ENCODE measurements around the gene CENPK.
"Not testable (repeated sequence)": the region's sequence is repeated elsewhere in the genome, so short reads cannot be mapped to it uniquely, and the experiment has no call there.

The CENPK gene, protein sequence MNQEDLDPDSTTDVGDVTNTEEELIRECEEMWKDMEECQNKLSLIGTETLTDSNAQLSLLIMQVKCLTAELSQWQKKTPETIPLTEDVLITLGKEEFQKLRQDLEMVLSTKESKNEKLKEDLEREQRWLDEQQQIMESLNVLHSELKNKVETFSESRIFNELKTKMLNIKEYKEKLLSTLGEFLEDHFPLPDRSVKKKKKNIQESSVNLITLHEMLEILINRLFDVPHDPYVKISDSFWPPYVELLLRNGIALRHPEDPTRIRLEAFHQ

DNA sequence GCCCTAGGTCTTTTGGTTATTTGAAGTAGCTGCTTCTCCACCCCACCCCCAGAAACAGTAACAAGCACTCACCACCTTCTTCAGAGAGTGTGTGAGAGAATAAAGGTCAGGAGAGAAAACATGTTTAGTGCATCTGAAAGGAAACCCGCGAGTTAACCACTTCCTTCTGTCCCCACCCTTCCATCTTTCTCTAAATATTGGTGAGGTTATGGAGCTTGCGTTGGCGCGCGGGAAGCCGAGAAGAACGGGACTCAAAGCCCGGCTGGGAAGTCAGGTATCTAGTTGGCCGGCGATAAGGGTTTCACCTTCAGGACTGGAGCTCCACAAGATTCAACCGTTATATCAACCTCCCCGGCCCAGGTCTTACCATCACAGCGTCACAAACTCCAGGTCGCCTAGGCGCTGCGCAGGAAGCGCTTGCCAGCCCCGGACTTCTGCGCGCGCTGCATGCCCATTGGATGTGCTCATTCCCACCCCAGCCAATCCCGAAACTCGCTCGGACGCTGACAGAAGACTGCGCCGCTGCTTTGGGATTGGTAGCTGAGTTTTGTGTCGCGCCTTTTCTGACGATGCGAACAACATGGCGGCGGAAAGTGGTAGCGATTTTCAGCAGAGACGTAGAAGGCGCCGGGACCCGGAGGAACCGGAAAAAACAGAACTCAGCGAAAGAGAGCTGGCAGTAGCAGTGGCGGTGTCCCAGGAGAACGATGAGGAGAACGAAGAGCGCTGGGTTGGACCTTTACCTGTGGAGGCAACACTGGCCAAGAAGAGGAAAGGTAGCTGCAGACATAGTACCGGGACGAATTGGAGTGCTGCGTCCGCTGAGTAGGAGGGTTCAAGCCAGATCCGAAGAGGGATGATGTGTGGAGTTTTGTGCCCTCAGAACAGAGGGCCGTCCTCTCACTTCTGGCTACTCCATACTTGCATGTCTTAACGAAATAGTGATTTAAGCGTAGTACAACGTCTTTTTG is at the start of gene CENPK, which contains the start of gene PPWD1:
TSS of gene CENPK (minus strand) at position 438 of the 971 bp plus-strand sequence. CDS start 8,261 bp downstream, outside the sequence.
TSS of gene PPWD1 (plus strand) at position 566 of the 971 bp plus-strand sequence. CDS start at position 581, 15 bp downstream.
- peak within 1 kb of the TSS; percentile 78 for H3K27ac ChIP-seq (ENCODE audit: low read depth, low read length)
- H3K27me3 ChIP-seq (ENCODE audit: insufficient read depth, low read length), result no peaks in the 10 kb centered on the region
- H2AFZ ChIP-seq (ENCODE audit: low read length, unreplicated experiment), result peak within 1 kb of the TSS; percentile 79
- peaks cover 74% of the 10 kb centered on the region for H3K79me2 ChIP-seq (ENCODE audit: control insufficient read depth, insufficient read depth, low read length, unreplicated experiment)
- peak within 1 kb of the TSS; percentile 89 for H3K4me3 ChIP-seq (ENCODE audit: low read depth, low read length)
- peaks cover 6% of the 10 kb centered on the region for H3K36me3 ChIP-seq (ENCODE audit: insufficient read depth, low read length)
- H3K4me1 ChIP-seq (ENCODE audit: control insufficient read depth, insufficient read depth, low read length, unreplicated experiment), result peaks cover 18% of the 10 kb centered on the region

DNA sequence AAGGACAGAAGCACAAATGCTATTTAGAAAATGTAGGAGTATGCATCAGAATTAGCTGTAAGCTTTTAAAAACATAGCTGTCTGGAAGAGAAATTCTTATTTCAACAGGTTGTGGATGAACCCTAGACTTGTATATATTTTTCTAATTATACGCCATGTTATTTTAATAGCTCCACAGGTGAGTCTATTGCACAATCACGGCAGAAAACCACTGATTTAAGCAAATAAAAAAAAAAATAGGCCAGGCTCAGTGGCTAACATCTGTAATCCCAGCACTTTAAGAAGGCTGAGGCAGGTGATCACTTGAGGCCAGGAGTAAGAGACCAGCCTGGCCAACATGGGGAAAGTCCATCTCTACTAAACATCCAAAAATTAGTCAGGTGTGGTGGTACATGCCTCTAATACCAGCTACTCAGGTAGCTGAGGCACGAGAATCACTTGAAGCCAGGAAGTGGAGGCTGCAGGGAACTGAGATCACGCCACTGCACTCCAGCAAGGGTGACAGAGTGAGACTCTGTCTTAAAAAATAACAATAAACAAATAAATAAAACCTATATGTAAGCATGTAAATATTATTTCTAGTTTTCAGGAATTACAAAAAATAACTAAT is 49.4 kb upstream of the CENPK start:
- Histone ChIP-seq H3K79me2 (ENCODE audit: control insufficient read depth, insufficient read depth, low read length, unreplicated experiment) (no peaks in the 10 kb centered on the region), H3K27ac (ENCODE audit: low read depth, low read length) (no peak overlapping the region), H3K4me1 (ENCODE audit: control insufficient read depth, insufficient read depth, low read length, unreplicated experiment) (no peaks in the 10 kb centered on the region), H2AFZ (ENCODE audit: low read length, unreplicated experiment) (no peak overlapping the region), H3K36me3 (ENCODE audit: insufficient read depth, low read length) (peaks cover 35% of the 10 kb centered on the region), H3K4me3 (ENCODE audit: low read depth, low read length) (no peak overlapping the region), H3K27me3 (ENCODE audit: insufficient read depth, low read length) (no peaks in the 10 kb centered on the region)

DNA sequence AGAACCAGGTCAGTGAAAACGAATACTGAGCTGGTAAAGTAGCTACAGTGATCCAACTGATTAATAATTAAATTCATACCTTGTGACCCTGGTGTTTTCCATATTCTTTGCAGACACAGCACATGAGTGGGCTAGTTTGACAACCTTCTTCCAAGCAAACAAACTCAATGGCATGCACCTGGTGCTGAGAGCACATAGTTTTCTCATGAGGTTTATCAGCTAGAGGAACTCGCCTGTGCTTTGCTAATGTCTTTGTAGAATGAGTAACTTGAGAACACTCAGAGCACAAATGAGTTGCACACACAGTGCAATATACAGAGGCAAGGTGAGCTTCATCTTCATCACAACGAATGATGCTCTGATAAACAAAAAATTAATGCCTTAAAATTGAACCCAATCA is 48.6 kb upstream of the CENPK start:
- no peaks in the 10 kb centered on the region for H3K27me3 ChIP-seq (ENCODE audit: insufficient read depth, low read length)
- H3K4me1 ChIP-seq (ENCODE audit: control insufficient read depth, insufficient read depth, low read length, unreplicated experiment), result no peaks in the 10 kb centered on the region
- H3K27ac ChIP-seq (ENCODE audit: low read depth, low read length), result no peak overlapping the region
- H2AFZ ChIP-seq (ENCODE audit: low read length, unreplicated experiment), result no peak overlapping the region
- H3K4me3 ChIP-seq (ENCODE audit: low read depth, low read length), result no peak overlapping the region
- no peaks in the 10 kb centered on the region for H3K79me2 ChIP-seq (ENCODE audit: control insufficient read depth, insufficient read depth, low read length, unreplicated experiment)
- peaks cover 44% of the 10 kb centered on the region for H3K36me3 ChIP-seq (ENCODE audit: insufficient read depth, low read length)

DNA sequence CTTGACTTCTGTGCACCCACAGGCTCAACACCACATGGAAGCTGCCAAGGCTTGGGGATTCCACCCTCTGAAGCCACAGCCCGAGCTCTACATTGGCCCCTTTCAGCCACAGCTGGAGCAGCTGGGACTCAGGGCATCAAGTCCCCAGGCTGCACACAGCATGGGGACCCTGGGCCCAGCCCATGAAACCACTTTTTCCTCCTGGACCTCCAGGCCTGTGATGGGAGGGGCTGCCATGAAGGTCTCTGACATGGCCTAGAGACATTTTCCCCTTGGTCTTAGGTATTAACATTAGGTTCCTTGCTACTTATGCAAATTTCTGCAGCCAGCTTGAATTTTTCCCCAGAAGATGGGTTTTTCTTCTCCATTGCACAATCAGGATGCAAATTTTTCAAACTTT is 38.8 kb upstream of the CENPK start:
- not testable (repeated sequence) for H3K4me3 ChIP-seq (ENCODE audit: low read depth, low read length); H2AFZ ChIP-seq (ENCODE audit: low read length, unreplicated experiment); H3K4me1 ChIP-seq (ENCODE audit: control insufficient read depth, insufficient read depth, low read length, unreplicated experiment); H3K27ac ChIP-seq (ENCODE audit: low read depth, low read length); H3K27me3 ChIP-seq (ENCODE audit: insufficient read depth, low read length); H3K79me2 ChIP-seq (ENCODE audit: control insufficient read depth, insufficient read depth, low read length, unreplicated experiment)
- H3K36me3 ChIP-seq (ENCODE audit: insufficient read depth, low read length), result peaks cover 74% of the 10 kb centered on the region

DNA sequence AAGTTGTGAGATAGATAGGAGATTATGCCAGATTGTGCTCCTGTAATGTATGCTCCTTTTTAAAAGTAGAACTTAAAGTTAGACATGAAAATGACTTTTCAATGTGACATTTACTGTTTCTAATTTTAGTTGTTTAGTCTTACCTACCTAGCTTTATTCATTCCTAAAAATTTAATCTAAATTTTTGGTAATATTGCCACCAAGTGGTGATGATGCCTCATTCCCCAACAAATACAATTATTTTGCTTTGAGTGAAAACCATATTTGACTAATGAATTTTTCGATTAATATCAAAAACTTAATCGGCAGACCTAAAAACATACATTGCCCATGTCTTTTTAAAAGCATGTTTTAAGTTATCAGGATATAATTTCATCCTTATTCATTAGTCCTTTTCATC is 25.7 kb upstream of the CENPK start:
- Histone ChIP-seq H3K4me1 (ENCODE audit: control insufficient read depth, insufficient read depth, low read length, unreplicated experiment) (peaks cover 4% of the 10 kb centered on the region), H3K27me3 (ENCODE audit: insufficient read depth, low read length) (no peaks in the 10 kb centered on the region), H3K4me3 (ENCODE audit: low read depth, low read length) (no peak overlapping the region), H3K27ac (ENCODE audit: low read depth, low read length) (no peak overlapping the region), H3K79me2 (ENCODE audit: control insufficient read depth, insufficient read depth, low read length, unreplicated experiment) (no peaks in the 10 kb centered on the region), H3K36me3 (ENCODE audit: insufficient read depth, low read length) (peaks cover 42% of the 10 kb centered on the region), H2AFZ (ENCODE audit: low read length, unreplicated experiment) (no peak overlapping the region)

DNA sequence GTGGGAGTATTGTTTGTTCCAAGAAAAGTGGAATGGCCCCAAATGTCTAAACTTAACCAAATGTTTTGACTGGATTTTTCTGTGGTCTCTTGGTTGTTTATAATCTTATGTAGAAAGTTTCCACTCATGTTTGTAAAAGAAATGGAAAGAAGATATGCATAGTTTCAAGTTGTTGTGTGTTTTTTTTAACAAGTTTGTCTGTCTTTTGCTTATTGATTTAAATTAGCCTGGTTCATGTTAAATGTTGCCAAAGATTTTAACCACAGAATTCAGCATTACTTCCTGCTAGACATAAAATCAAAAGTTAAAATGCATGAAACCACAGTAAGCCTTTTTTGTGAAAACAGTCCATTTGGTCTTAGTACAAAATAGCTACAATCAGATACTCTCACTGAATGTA is 14.2 kb upstream of the CENPK start:
- H3K27me3 ChIP-seq (ENCODE audit: insufficient read depth, low read length), result no peaks in the 10 kb centered on the region
- H3K79me2 ChIP-seq (ENCODE audit: control insufficient read depth, insufficient read depth, low read length, unreplicated experiment), result peaks cover 5% of the 10 kb centered on the region
- no peaks in the 10 kb centered on the region for H3K4me1 ChIP-seq (ENCODE audit: control insufficient read depth, insufficient read depth, low read length, unreplicated experiment)
- no peak overlapping the region for H3K4me3 ChIP-seq (ENCODE audit: low read depth, low read length)
- H3K27ac ChIP-seq (ENCODE audit: low read depth, low read length), result no peak overlapping the region
- H3K36me3 ChIP-seq (ENCODE audit: insufficient read depth, low read length), result peaks cover 26% of the 10 kb centered on the region
- H2AFZ ChIP-seq (ENCODE audit: low read length, unreplicated experiment), result no peak overlapping the region

DNA sequence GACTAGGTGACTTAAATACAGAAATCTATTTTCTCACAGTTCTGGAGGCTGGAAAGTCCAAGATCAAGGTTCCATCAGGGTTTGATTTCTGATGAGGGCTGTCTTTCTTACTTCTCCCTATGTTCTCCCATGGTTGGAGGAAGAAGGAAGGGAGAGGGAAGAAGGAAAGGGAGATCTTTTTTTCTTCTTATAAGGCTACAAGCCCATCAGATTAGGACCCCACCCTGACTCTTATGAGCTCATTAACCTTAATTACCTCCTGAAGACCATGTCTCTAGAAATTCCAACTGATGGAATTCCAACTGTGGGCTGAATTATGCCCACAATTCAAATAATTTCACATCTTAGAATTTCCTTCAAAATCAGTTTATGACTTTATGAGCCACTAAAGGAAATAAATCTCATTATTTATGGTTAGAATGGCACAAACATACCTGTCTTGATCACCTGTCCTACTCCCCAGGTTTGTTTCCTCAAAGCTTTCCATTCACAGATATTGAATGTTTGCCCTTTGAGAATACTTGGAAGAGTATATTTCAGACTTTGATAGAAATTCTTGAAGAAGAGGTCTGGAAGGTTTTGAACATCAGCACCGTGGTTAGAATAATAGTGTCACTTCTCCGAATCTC is 7.7 kb upstream of the CENPK start:
- Histone ChIP-seq H3K36me3 (ENCODE audit: insufficient read depth, low read length) (peaks cover 22% of the 10 kb centered on the region), H3K27ac (ENCODE audit: low read depth, low read length) (no peak overlapping the region), H3K4me1 (ENCODE audit: control insufficient read depth, insufficient read depth, low read length, unreplicated experiment) (no peaks in the 10 kb centered on the region), H3K79me2 (ENCODE audit: control insufficient read depth, insufficient read depth, low read length, unreplicated experiment) (peaks cover 16% of the 10 kb centered on the region), H3K27me3 (ENCODE audit: insufficient read depth, low read length) (no peaks in the 10 kb centered on the region), H2AFZ (ENCODE audit: low read length, unreplicated experiment) (no peak overlapping the region), H3K4me3 (ENCODE audit: low read depth, low read length) (no peak overlapping the region)

DNA sequence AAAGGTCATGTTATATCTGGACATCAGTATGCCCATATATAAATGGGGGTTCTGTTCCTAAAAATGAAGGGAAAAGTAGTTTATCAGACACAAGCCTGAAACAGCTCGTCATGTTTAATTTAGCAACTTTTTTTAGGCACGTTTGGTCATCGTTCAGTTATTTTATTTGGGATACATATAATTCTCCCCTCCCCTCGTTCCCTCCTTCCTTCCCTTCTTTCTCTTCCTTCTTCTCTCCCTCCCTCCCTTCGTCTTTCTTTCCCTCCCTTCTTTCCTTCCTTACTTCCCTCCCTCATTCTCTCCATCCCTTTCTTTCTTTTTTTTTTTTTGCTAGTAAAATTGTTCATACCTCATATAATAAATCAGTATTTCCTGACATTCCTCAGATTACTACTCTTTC is 3.5 kb upstream of the CENPK start:
- no peak overlapping the region for H3K27ac ChIP-seq (ENCODE audit: low read depth, low read length)
- no peaks in the 10 kb centered on the region for H3K27me3 ChIP-seq (ENCODE audit: insufficient read depth, low read length)
- H3K4me1 ChIP-seq (ENCODE audit: control insufficient read depth, insufficient read depth, low read length, unreplicated experiment), result peaks cover 5% of the 10 kb centered on the region
- H3K36me3 ChIP-seq (ENCODE audit: insufficient read depth, low read length), result 0 out of 2 replicates have a peak, but pooled peaks cover 11% of the 10 kb centered on the region
- H3K79me2 ChIP-seq (ENCODE audit: control insufficient read depth, insufficient read depth, low read length, unreplicated experiment), result peaks cover 48% of the 10 kb centered on the region
- no peak overlapping the region for H2AFZ ChIP-seq (ENCODE audit: low read length, unreplicated experiment)
- H3K4me3 ChIP-seq (ENCODE audit: low read depth, low read length), result no peak overlapping the region

DNA sequence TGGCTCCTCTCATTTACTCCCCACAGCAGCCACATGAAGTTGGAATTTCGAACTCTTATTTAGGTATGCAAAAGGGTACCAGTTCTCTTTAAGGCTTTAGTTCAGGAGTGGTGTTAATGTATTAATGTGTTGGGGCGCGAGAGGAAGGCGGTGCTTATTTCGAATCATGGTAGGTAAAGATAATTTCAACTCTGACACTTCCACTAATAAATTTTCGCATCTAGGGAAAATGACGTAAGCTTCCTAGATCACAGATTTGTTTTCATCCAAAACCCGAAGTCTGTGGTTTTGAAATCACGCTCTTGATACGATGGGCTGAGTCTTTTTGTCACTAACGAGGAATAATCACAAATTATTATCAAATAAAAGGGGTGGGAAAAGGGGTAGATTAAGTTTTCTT is 809 bp upstream of the CENPK start:
- Histone ChIP-seq H3K4me3 (ENCODE audit: low read depth, low read length) (peak overlapping the region; percentile 89), H2AFZ (ENCODE audit: low read length, unreplicated experiment) (peak overlapping the region; percentile 56), H3K79me2 (ENCODE audit: control insufficient read depth, insufficient read depth, low read length, unreplicated experiment) (peaks cover 67% of the 10 kb centered on the region), H3K36me3 (ENCODE audit: insufficient read depth, low read length) (no peaks in the 10 kb centered on the region), H3K4me1 (ENCODE audit: control insufficient read depth, insufficient read depth, low read length, unreplicated experiment) (peaks cover 18% of the 10 kb centered on the region), H3K27me3 (ENCODE audit: insufficient read depth, low read length) (no peaks in the 10 kb centered on the region), H3K27ac (ENCODE audit: low read depth, low read length) (peak overlapping the region; percentile 78)

DNA sequence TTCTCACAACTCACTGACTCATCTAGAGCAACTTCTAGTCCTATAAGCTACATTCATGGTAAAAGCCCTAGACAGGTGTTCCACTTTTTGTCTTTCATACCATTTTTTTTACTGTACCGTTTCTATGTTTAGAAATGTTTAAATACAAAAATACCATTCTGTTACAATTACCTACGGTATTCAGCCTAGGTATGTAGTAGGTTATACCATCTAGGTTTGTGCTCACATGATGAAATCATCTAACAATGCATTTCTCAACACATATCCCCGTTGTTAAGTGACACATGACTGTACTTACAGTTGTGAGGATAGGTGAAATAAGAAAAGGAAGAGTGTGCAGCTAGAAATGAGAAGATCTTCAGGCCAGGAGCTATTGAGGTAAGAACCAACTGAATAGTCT is 6.2 kb downstream of the CENPK start:
- Histone ChIP-seq H3K4me3 (ENCODE audit: low read depth, low read length) (no peak overlapping the region), H3K27ac (ENCODE audit: low read depth, low read length) (no peak overlapping the region), H2AFZ (ENCODE audit: low read length, unreplicated experiment) (no peak overlapping the region), H3K27me3 (ENCODE audit: insufficient read depth, low read length) (no peaks in the 10 kb centered on the region), H3K36me3 (ENCODE audit: insufficient read depth, low read length) (peaks cover 24% of the 10 kb centered on the region), H3K4me1 (ENCODE audit: control insufficient read depth, insufficient read depth, low read length, unreplicated experiment) (peaks cover 17% of the 10 kb centered on the region), H3K79me2 (ENCODE audit: control insufficient read depth, insufficient read depth, low read length, unreplicated experiment) (peaks cover 59% of the 10 kb centered on the region)
